Measurements from ENCODE around the gene PLVAP. TPM values are rescaled to one million over a fixed set of nuclear protein-coding genes. Genes with fewer than 3 reads are reported as not detected.

PLVAP gene
- total RNA-seq, 1 experiment from 2014 or later: not detected

GRCh38 chr19:17318966-17319365, 58.2 kb downstream of the PLVAP start:
- H3K9me3 Mint-ChIP-seq: no peaks in the 10 kb centered on the region
- H3K9me3 ChIP-seq (ENCODE audit: control insufficient read depth, low read depth, low read length): no peaks in the 10 kb centered on the region
- H2AFZ ChIP-seq (ENCODE audit: low read length): no peak overlapping the region
- no peaks in the 10 kb centered on the region for H3K79me2 ChIP-seq (ENCODE audit: insufficient read depth, low read length)
- H2BK5ac ChIP-seq (ENCODE audit: insufficient read length, low read length): no peak overlapping the region
- H3K27me3 ChIP-seq (ENCODE audit: insufficient read depth, low read length): no peaks in the 10 kb centered on the region
- no peak overlapping the region for H4K8ac ChIP-seq (replicated peaks; ENCODE audit: insufficient read length, low read depth, low read length)
- no peaks in the 10 kb centered on the region for H3K23me2 ChIP-seq (ENCODE audit: insufficient read length, low read depth, low read length, poor library complexity, severe bottlenecking)
- H3K4ac ChIP-seq (ENCODE audit: low read depth, low read length): no peak overlapping the region
- H3K27me3 Mint-ChIP-seq (ENCODE audit: low read depth): peaks cover 2% of the 10 kb centered on the region; the same call in 1 of the 2 replicates
- no peaks in the 10 kb centered on the region for H3K79me1 ChIP-seq (ENCODE audit: insufficient read depth, low read depth, low read length, poor library complexity, severe bottlenecking)
- H4K91ac ChIP-seq (ENCODE audit: insufficient read length, low read depth, low read length): no peak overlapping the region
- H4K20me1 ChIP-seq (ENCODE audit: control insufficient read depth, insufficient read depth, insufficient read length): no peaks in the 10 kb centered on the region
- H3K18ac ChIP-seq (ENCODE audit: insufficient read length, low read depth, low read length): no peak overlapping the region
- H3K36me3 Mint-ChIP-seq (ENCODE audit: insufficient read depth in 1 of 3, low read depth in 3 of 3): peaks cover 22 to 57% (median 41%) of the 10 kb centered on the region in 3 experiments; a peak in 6 of 7 replicates
- no peak overlapping the region for H3K27ac ChIP-seq (ENCODE audit: insufficient read length, low read depth, low read length)
- no peak overlapping the region for H3K27ac Mint-ChIP-seq
- no peak overlapping the region for H3K4me2 ChIP-seq (ENCODE audit: insufficient read depth, insufficient read length, low read length)
- no peak overlapping the region for H3T11ph ChIP-seq (ENCODE audit: low read length)
- H2BK15ac ChIP-seq (ENCODE audit: low read depth, low read length): no peak overlapping the region
- no peak overlapping the region for H3K4me3 Mint-ChIP-seq
- H3K9ac ChIP-seq (ENCODE audit: extremely low read depth, insufficient read length, low read length): no peak overlapping the region
- no peak overlapping the region for H3K14ac ChIP-seq (ENCODE audit: insufficient read depth, low read length)
- no peak for DNase-seq
- no peak overlapping the region for H2BK12ac ChIP-seq (ENCODE audit: insufficient read length, low read depth, low read length)
- no peak for TF ChIP-seq CTCF (conservative IDR thresholded peaks at IDR 0.05)
- H3K56ac ChIP-seq (ENCODE audit: insufficient read length, low read depth, low read length): no peak overlapping the region
- no peak overlapping the region for H2AK5ac ChIP-seq (ENCODE audit: insufficient read length, low read length)
- no peak overlapping the region for H4K5ac ChIP-seq (ENCODE audit: insufficient read length, low read depth, low read length)
- H3K4me1 Mint-ChIP-seq: peaks cover 3% of the 10 kb centered on the region in 2 experiments; a peak in 2 of 4 replicates
- H3K23ac ChIP-seq (ENCODE audit: insufficient read length, low read depth, low read length): no peak overlapping the region
- WGBS (ENCODE audit: extremely low coverage, insufficient read length, low lambda C conversion rate): no CpG with 5 or more reads among the region's 6 CpGs
- H3K4me1 ChIP-seq (ENCODE audit: insufficient read depth, low read length): no peaks in the 10 kb centered on the region
- H2BK120ac ChIP-seq (ENCODE audit: low read depth, low read length, poor library complexity, severe bottlenecking): no peak overlapping the region
- no peak overlapping the region for H2BK20ac ChIP-seq (ENCODE audit: low read depth, low read length, poor library complexity, severe bottlenecking)
